ENCODE measurements around the gene RACK1.
A peak's percentile ranks its signal among the peaks of the same experiment; 100 is the strongest.

RACK1 gene

GRCh38 chr5:181242031-181242451 is 1.7 kb downstream of the RACK1 start:
- no peaks in the 10 kb centered on the region for H3K4me1 ChIP-seq (ENCODE audit: control insufficient read depth, insufficient read depth, low read length)
- DNase-seq (ENCODE audit: low read depth, low spot score): no peak
- peak overlapping the region; percentile 93; the same call in 1 of the 2 replicates for H3K4me3 ChIP-seq (ENCODE audit: low read length)
- no peak overlapping the region for H3K27ac ChIP-seq (ENCODE audit: low read length)
- H3K9me3 ChIP-seq (ENCODE audit: control insufficient read depth, insufficient read depth, low read length): no peaks in the 10 kb centered on the region
- H3K27me3 ChIP-seq (ENCODE audit: control insufficient read depth, insufficient read depth, low read length): no peaks in the 10 kb centered on the region
- peaks cover 51% of the 10 kb centered on the region for H3K36me3 ChIP-seq (ENCODE audit: control insufficient read depth, insufficient read depth, low read length)
- no CpG with 5 or more reads among the region's 6 CpGs for WGBS (ENCODE audit: insufficient coverage, insufficient read length)

DNA sequence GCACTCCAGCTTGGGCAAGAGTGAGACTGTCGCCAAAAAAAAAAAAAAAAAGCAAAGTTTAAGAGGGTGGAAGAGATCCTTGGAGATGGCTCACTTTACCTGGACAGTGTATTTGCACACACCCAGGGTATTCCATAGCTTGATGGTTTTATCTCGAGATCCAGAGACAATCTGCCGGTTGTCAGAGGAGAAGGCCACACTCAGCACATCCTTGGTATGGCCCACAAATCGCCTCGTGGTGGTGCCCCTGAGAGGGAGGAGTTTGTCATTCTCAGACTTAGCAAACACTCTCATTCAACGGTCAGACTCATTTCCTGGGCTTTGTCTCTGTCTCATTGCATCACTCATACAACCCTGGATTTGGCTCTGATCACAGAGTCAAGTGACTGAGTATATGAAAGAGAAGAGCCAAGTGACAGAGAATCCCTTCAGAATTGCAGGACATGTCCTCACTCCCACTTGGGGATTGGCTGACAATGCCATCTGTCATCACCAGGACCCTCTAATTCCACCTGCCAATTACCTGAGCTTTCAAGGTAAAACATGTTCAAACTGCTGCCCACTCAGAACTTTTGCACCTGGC is 2.2 kb downstream of the RACK1 start:
- H3K27me3 ChIP-seq (ENCODE audit: control insufficient read depth, insufficient read depth, low read length): no peaks in the 10 kb centered on the region
- no peaks in the 10 kb centered on the region for H3K9me3 ChIP-seq (ENCODE audit: control insufficient read depth, insufficient read depth, low read length)
- no peaks in the 10 kb centered on the region for H3K4me1 ChIP-seq (ENCODE audit: control insufficient read depth, insufficient read depth, low read length)
- no peak overlapping the region; the same call in 1 of the 2 replicates for H3K4me3 ChIP-seq (ENCODE audit: low read length)
- DNase-seq (ENCODE audit: low read depth, low spot score): no peak
- H3K27ac ChIP-seq (ENCODE audit: low read length): no peak overlapping the region
- WGBS (ENCODE audit: insufficient coverage, insufficient read length): no CpG with 5 or more reads among the region's 6 CpGs
- peaks cover 56% of the 10 kb centered on the region for H3K36me3 ChIP-seq (ENCODE audit: control insufficient read depth, insufficient read depth, low read length)

DNA sequence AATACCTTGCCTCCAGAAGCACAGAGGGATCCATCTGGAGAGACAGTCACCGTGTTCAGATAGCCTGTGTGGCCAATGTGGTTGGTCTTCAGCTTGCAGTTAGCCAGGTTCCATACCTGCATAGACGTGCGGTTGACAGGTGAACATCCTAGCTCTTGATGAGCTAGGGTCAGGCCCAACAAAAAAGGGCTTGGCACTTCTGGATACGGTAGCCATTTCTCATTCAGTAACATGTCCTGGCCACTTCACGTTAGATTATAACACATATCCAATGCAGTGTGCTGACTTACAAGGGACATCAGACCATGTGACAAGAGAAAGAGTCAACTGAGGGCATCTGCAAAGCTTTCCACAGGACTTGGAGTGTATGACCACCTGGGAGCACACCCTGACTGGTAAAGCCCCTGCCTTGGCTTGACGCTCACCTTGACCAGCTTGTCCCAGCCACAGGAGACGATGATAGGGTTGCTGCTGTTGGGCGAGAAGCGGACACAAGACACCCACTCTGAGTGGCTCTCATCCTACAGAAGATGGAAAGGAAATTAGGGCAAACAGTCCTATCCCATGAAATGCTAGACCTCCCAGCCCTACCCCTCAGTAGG is 4.5 kb downstream of the RACK1 start:
- WGBS (ENCODE audit: insufficient coverage, insufficient read length): no CpG with 5 or more reads among the region's 9 CpGs
- no peaks in the 10 kb centered on the region for H3K27me3 ChIP-seq (ENCODE audit: control insufficient read depth, insufficient read depth, low read length)
- no peaks in the 10 kb centered on the region for H3K4me1 ChIP-seq (ENCODE audit: control insufficient read depth, insufficient read depth, low read length)
- H3K27ac ChIP-seq (ENCODE audit: low read length): no peak overlapping the region
- DNase-seq (ENCODE audit: low read depth, low spot score): no peak
- H3K9me3 ChIP-seq (ENCODE audit: control insufficient read depth, insufficient read depth, low read length): no peaks in the 10 kb centered on the region
- no peak overlapping the region for H3K4me3 ChIP-seq (ENCODE audit: low read length)
- peaks cover 66% of the 10 kb centered on the region for H3K36me3 ChIP-seq (ENCODE audit: control insufficient read depth, insufficient read depth, low read length)

- no peaks in the 10 kb centered on the region for H3K9me3 ChIP-seq (ENCODE audit: control insufficient read depth, insufficient read depth, low read length)
- no peak for DNase-seq (ENCODE audit: low read depth, low spot score)
- H3K4me3 ChIP-seq (ENCODE audit: low read length): no peak overlapping the region
- H3K4me1 ChIP-seq (ENCODE audit: control insufficient read depth, insufficient read depth, low read length): no peaks in the 10 kb centered on the region
- H3K27me3 ChIP-seq (ENCODE audit: control insufficient read depth, insufficient read depth, low read length): no peaks in the 10 kb centered on the region
- WGBS (ENCODE audit: insufficient coverage, insufficient read length): no CpG with 5 or more reads among the region's 5 CpGs
- peaks cover 65% of the 10 kb centered on the region for H3K36me3 ChIP-seq (ENCODE audit: control insufficient read depth, insufficient read depth, low read length)
- no peak overlapping the region for H3K27ac ChIP-seq (ENCODE audit: low read length)
Measured at GRCh38 chr5:181237729-181238385, 5.8 kb downstream of the RACK1 start.

DNA sequence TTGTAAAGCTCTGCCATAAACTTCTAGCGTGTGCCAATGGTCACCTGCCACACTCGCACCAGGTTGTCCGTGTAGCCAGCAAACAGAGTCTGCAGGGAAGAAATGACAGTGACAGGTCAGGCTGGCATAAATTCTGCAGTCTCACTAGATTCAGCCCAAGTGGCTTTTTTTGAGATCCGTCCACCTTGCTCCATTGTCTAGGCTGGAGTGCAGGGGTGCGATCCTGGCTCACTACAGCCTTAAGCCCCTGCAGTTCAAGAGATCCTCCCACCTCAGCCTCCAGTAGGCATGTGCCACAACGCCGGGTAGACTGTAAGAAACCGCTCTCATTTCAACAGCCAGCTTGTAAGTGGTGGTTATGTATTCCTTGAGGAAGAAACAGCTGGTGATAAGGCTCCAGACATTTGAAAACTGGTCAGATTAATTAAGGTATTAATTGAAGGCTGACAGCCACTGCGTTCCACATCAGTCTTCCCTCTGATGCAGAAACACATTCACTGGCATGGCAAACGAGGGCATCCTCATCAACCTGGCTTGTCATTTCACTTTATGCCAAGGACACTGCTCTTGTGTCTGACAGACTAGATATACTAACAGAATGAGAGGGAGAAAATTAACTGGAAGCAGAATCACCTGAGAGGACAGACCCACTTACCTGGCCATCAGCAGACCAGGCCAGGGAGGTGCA is 6.6 kb downstream of the RACK1 start:
- WGBS (ENCODE audit: insufficient coverage, insufficient read length): no CpG with 5 or more reads among the region's 10 CpGs

GRCh38 chr5:181236471-181236870 is 7.2 kb downstream of the RACK1 start:
- no peaks in the 10 kb centered on the region for H3K27me3 ChIP-seq (ENCODE audit: control insufficient read depth, insufficient read depth, low read length)
- peaks cover 59% of the 10 kb centered on the region for H3K36me3 ChIP-seq (ENCODE audit: control insufficient read depth, insufficient read depth, low read length)
- no peak overlapping the region for H3K4me3 ChIP-seq (ENCODE audit: low read length)
- H3K4me1 ChIP-seq (ENCODE audit: control insufficient read depth, insufficient read depth, low read length): no peaks in the 10 kb centered on the region
- no peak for DNase-seq (ENCODE audit: low read depth, low spot score)
- no peaks in the 10 kb centered on the region for H3K9me3 ChIP-seq (ENCODE audit: control insufficient read depth, insufficient read depth, low read length)
- WGBS (ENCODE audit: insufficient coverage, insufficient read length): no CpG with 5 or more reads among the region's 6 CpGs
- H3K27ac ChIP-seq (ENCODE audit: low read length): no peak overlapping the region

More for the DNA sequence above, 6.6 kb downstream of the RACK1 start:
- no peaks in the 10 kb centered on the region for H3K27me3 ChIP-seq (ENCODE audit: control insufficient read depth, insufficient read depth, low read length)
- H3K9me3 ChIP-seq (ENCODE audit: control insufficient read depth, insufficient read depth, low read length): no peaks in the 10 kb centered on the region
- DNase-seq (ENCODE audit: low read depth, low spot score): no peak
- no peak overlapping the region for H3K4me3 ChIP-seq (ENCODE audit: low read length)
- no peak overlapping the region for H3K27ac ChIP-seq (ENCODE audit: low read length)
- no peaks in the 10 kb centered on the region for H3K4me1 ChIP-seq (ENCODE audit: control insufficient read depth, insufficient read depth, low read length)
- H3K36me3 ChIP-seq (ENCODE audit: control insufficient read depth, insufficient read depth, low read length): peaks cover 66% of the 10 kb centered on the region

DNA sequence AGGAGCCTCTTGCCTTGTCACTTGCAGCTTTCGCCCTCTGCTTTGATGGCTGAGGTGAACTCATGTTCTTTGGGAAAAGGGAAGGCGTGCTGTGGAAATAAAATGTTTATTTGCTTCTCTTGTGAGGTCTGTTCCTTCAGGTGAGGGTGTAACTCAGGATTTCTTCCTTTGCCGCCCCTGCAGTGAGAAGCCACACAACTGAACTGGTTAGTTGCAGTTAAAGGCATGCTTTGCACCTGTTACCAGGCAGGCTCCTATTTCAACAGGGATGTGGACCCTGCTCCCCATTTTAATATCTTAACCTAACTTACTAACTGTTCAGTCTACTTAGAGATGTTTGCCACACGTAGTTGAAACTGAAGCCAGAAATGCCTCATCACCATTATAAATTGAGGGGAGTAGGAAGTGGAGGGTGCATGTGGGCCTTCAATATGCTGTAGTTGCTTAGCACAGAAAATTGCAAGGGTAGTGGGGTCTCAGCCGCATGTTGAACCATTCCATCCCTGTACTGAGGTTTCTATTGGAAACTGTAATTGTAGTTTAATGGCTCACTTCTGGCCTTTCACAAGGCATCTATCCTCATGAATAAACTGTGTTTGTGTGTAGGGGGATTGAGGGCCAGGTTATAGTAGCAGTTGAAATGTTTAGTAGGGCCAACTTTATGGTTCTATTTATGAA is 7.9 kb downstream of the RACK1 start:
- DNase-seq (ENCODE audit: low read depth, low spot score): no peak
- no peaks in the 10 kb centered on the region for H3K4me1 ChIP-seq (ENCODE audit: control insufficient read depth, insufficient read depth, low read length)
- no peaks in the 10 kb centered on the region for H3K27me3 ChIP-seq (ENCODE audit: control insufficient read depth, insufficient read depth, low read length)
- no CpG with 5 or more reads among the region's 5 CpGs for WGBS (ENCODE audit: insufficient coverage, insufficient read length)
- no peaks in the 10 kb centered on the region for H3K9me3 ChIP-seq (ENCODE audit: control insufficient read depth, insufficient read depth, low read length)
- H3K4me3 ChIP-seq (ENCODE audit: low read length): no peak overlapping the region
- peaks cover 55% of the 10 kb centered on the region for H3K36me3 ChIP-seq (ENCODE audit: control insufficient read depth, insufficient read depth, low read length)
- H3K27ac ChIP-seq (ENCODE audit: low read length): no peak overlapping the region

DNA sequence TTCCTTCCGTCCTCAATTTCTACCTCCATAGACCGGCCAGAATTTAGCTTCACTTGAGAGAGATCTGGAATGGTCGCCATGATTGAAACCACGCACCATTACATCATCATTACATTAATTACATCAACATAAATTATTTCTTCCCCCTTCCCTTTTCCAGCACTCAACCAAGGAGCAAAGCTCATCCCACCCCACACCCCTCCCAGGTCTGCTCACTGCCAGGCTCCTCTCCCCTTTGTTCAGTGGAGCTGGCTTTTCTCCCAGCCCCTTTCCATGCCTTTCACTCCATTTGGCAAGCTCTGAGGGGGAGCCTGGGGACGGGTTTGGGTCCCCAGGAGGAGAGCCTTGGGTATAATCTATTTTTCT is 8.4 kb downstream of the RACK1 start:
- 100% methylated on average over 1 of the region's 5 CpGs for WGBS (ENCODE audit: insufficient coverage, insufficient read length)
- H3K36me3 ChIP-seq (ENCODE audit: control insufficient read depth, insufficient read depth, low read length): peaks cover 56% of the 10 kb centered on the region
- H3K27me3 ChIP-seq (ENCODE audit: control insufficient read depth, insufficient read depth, low read length): peaks cover 1% of the 10 kb centered on the region; the same call in 1 of the 2 replicates
- no peaks in the 10 kb centered on the region for H3K4me1 ChIP-seq (ENCODE audit: control insufficient read depth, insufficient read depth, low read length)
- DNase-seq (ENCODE audit: low read depth, low spot score): no peak
- no peak overlapping the region for H3K27ac ChIP-seq (ENCODE audit: low read length)
- H3K9me3 ChIP-seq (ENCODE audit: control insufficient read depth, insufficient read depth, low read length): no peaks in the 10 kb centered on the region
- H3K4me3 ChIP-seq (ENCODE audit: low read length): no peak overlapping the region

GRCh38 chr5:181234455-181235306 is 9.0 kb downstream of the RACK1 start:
- Histone ChIP-seq H3K9me3 (ENCODE audit: control insufficient read depth, insufficient read depth, low read length) (no peaks in the 10 kb centered on the region), H3K4me1 (ENCODE audit: control insufficient read depth, insufficient read depth, low read length) (no peaks in the 10 kb centered on the region), H3K4me3 (ENCODE audit: low read length) (no peak overlapping the region), H3K36me3 (ENCODE audit: control insufficient read depth, insufficient read depth, low read length) (peaks cover 53% of the 10 kb centered on the region), H3K27ac (ENCODE audit: low read length) (no peak overlapping the region), H3K27me3 (ENCODE audit: control insufficient read depth, insufficient read depth, low read length) (peaks cover 1% of the 10 kb centered on the region; the same call in 1 of the 2 replicates)
- no CpG with 5 or more reads among the region's 22 CpGs for WGBS (ENCODE audit: insufficient coverage, insufficient read length)
- no peak for DNase-seq (ENCODE audit: low read depth, low spot score)

Measured in iPS DF 6.9 (cell line).